Endothelial cell of umbilical vein (primary cell): Measurements from ENCODE around the gene HLA-DOA. TPM values are rescaled to one million over a fixed set of nuclear protein-coding genes. Genes with fewer than 3 reads are reported as not detected.

Experiments
- BruUV-seq: library from RNA; stranded (reverse); fragments of 400-500 nt; replicated peaks from 2 replicates; lab custom pipeline; 2021; lab: Mats Ljungman, UMichigan
- CTCF ChIA-PET: fragments of 300-600, 350-600 bp; sonication (Branson Sonifier 250); formaldehyde crosslinking; loops from one replicate; lab custom pipeline; 2021; ENCODE audit warnings: antibody characterized with exemption, inconsistent platforms; lab: Charles Lee
- POLR2A ChIA-PET: fragments of 300-600, 350-600 bp; sonication (Branson Sonifier 250); formaldehyde crosslinking; loops from one replicate; lab custom pipeline; 2021; ENCODE audit warnings: antibody characterized with exemption, inconsistent platforms; lab: Charles Lee
- DNase-seq: peaks from one replicate; pipeline ENCODE4 v3.0.0-alpha.2; 2011; ENCODE audit warnings: low read depth, low spot score
- FAIRE-seq: peaks from 2 replicates; lab custom pipeline; 2011; peaks lifted over from hg19 to GRCh38; lab: Jason Lieb, UNC
- H2AFZ ChIP-seq: 2 replicates; pipeline ENCODE4 v1.6.0; 2012; ENCODE audit warnings: low read depth, low read length, control low read depth, inconsistent platforms
- H3K27ac ChIP-seq: 2 replicates; pipeline ENCODE4 v1.5.1; 2011; ENCODE audit warnings: low read depth, mild to moderate bottlenecking, control low read depth, low read length, moderate library complexity; ENCODE audit not compliant: insufficient read depth
- H3K27me3 ChIP-seq, 2 experiments: 2 replicates each; pipeline versions ENCODE4 v1.6.0 to v1.6.1; 2011; ENCODE audit warnings: low read length in 2 of 2, mixed read lengths in 1 of 2; ENCODE audit not compliant: control insufficient read depth in 2 of 2, insufficient read depth in 2 of 2
- H3K36me3 ChIP-seq, 2 experiments: 2 replicates in 1 of 2; 3 replicates in 1 of 2; pipeline ENCODE4 v1.5.1; 2011; ENCODE audit warnings: low read length in 2 of 2, mild to moderate bottlenecking in 1 of 2, moderate library complexity in 1 of 2; ENCODE audit not compliant: control insufficient read depth in 2 of 2, insufficient read depth in 2 of 2; ENCODE audit errors: extremely low read depth in 1 of 2
- H3K4me1 ChIP-seq: 3 replicates; pipeline ENCODE4 v1.5.1; 2011; ENCODE audit warnings: mild to moderate bottlenecking, low read length; ENCODE audit not compliant: control insufficient read depth, insufficient read depth; ENCODE audit errors: extremely low read depth
- H3K4me2 ChIP-seq: 2 replicates; pipeline ENCODE4 v1.6.1; 2011; ENCODE audit warnings: low read length, control low read depth, mixed read lengths; ENCODE audit not compliant: insufficient read depth
- H3K4me3 ChIP-seq, 3 experiments: fragments of 200-600 bp in 1 of 3; sonication (generic), shearing (Covaris generic) in 1 of 3; replicated peaks in 1 of 3; 2 replicates each; pipeline ENCODE4 v1.5.1; 2011 to 2016; ENCODE audit warnings: control low read depth in 3 of 3, low read length in 3 of 3, mild to moderate bottlenecking in 2 of 3, inconsistent platforms in 1 of 3, low read depth in 1 of 3, moderate library complexity in 1 of 3; ENCODE audit not compliant: insufficient read depth in 1 of 3
- H3K79me2 ChIP-seq: 2 replicates; pipeline ENCODE4 v1.6.0; 2012; ENCODE audit warnings: low read length, inconsistent platforms; ENCODE audit not compliant: control insufficient read depth, insufficient read depth
- H3K9ac ChIP-seq: replicated peaks from 2 replicates; pipeline ENCODE3; 2011; ENCODE audit warnings: low read length, control low read depth; ENCODE audit not compliant: insufficient read depth; ENCODE audit errors: extremely low read depth
- H3K9me1 ChIP-seq: replicated peaks from 3 replicates; pipeline ENCODE4 v1.6.0; 2011; ENCODE audit warnings: mild to moderate bottlenecking, low read length; ENCODE audit not compliant: control insufficient read depth, insufficient read depth; ENCODE audit errors: extremely low read depth
- H3K9me3 ChIP-seq: replicated peaks from 2 replicates; pipeline ENCODE4 v1.5.1; 2012; ENCODE audit warnings: low read length, inconsistent platforms; ENCODE audit not compliant: control insufficient read depth, insufficient read depth
- H4K20me1 ChIP-seq: replicated peaks from 2 replicates; pipeline ENCODE3; 2011; ENCODE audit warnings: mild to moderate bottlenecking, low read length; ENCODE audit not compliant: control insufficient read depth, insufficient read depth; ENCODE audit errors: extremely low read depth
- EZH2 ChIP-seq: IDR thresholded peaks from 2 replicates; pipeline ENCODE4 v1.6.1; 2012; ENCODE audit warnings: borderline replicate concordance, low read depth, mild to moderate bottlenecking, moderate library complexity, low read length, inconsistent platforms; ENCODE audit not compliant: severe bottlenecking
- FOS ChIP-seq: IDR thresholded peaks from 2 replicates; pipeline ENCODE4 v1.6.1; 2011; ENCODE audit warnings: mild to moderate bottlenecking, low read length, moderate library complexity, borderline replicate concordance; ENCODE audit not compliant: insufficient read depth
- GATA2 ChIP-seq: IDR thresholded peaks from 2 replicates; pipeline ENCODE4 v1.7.0; 2011; ENCODE audit warnings: low read depth, mild to moderate bottlenecking, moderate library complexity, mixed read lengths, low read length; ENCODE audit not compliant: insufficient read length, insufficient read depth
- JUN ChIP-seq: IDR thresholded peaks from 2 replicates; pipeline ENCODE4 v1.6.1; 2011; ENCODE audit warnings: borderline replicate concordance, low read depth; ENCODE audit not compliant: insufficient read length, insufficient read depth
- MAX ChIP-seq: IDR thresholded peaks from 2 replicates; pipeline ENCODE4 v1.6.1; 2011; ENCODE audit not compliant: insufficient read depth, insufficient read length
- MYC ChIP-seq: IDR thresholded peaks from one replicate; pipeline ENCODE4 v1.6.1; 2011; ENCODE audit warnings: mild to moderate bottlenecking, low read depth, low read length
- POLR2A ChIP-seq: IDR thresholded peaks from 2 replicates; pipeline ENCODE4 v1.6.1; 2012; ENCODE audit warnings: low read depth, mild to moderate bottlenecking, control low read depth, low read length
- POLR2AphosphoS5 ChIP-seq: IDR thresholded peaks from 2 replicates; pipeline ENCODE4 v1.6.1; 2012; ENCODE audit warnings: low read depth, mild to moderate bottlenecking, control low read depth, low read length, moderate library complexity; ENCODE audit not compliant: insufficient read depth
- dilution Hi-C: fragments of 300-500 bp; cut with MboI; formaldehyde crosslinking; loops from one replicate; pipeline ENCODE4 v1.15.0; 2019; ENCODE audit warnings: low sequenced_read_pairs; ENCODE audit not compliant: extremely low pct_ligation_motif_present
- intact Hi-C: fragments of 100-400 bp; cut with micrococcal nuclease; formaldehyde crosslinking; loops from one replicate; pipeline ENCODE4 v1.10.0; 2022
- polyA plus RNA-seq, 4 experiments: library from polyadenylated mRNA; depleted of rRNA in 3 of 4; stranded (reverse) in 3 of 4; unstranded in 1 of 4; fragments of >200 nt; gene quantifications; 2 replicates each; pipeline versions ENCODE4 v1.2.1 to v1.2.3, GENCODE V29; 2011 to 2012; ENCODE audit warnings: missing spikeins in 1 of 4
- total RNA-seq: library from RNA; stranded (reverse); gene quantifications from 2 replicates; pipeline ENCODE4 v1.2.3, GENCODE V29; 2021
- TF ChIP-seq, protein P1 (sequence below), 2 donors: IDR thresholded peaks; 1 replicate in 1 of 2; 2 replicates in 1 of 2; pipeline ENCODE4 v1.5.1; 2011; ENCODE audit warnings: low read length in 2 of 2, mild to moderate bottlenecking in 2 of 2, moderate library complexity in 2 of 2, control low read depth in 1 of 2, inconsistent platforms in 1 of 2, low read depth in 1 of 2; ENCODE audit not compliant: insufficient read depth in 1 of 2; ENCODE audit errors: extremely low read depth in 1 of 2

Gene HLA-DOA
- total and polyA plus RNA-seq, 2 donors (not counting 3 experiments of a cell fraction or from before 2014, with no cell fraction given), result not detected

- Histone ChIP-seq H2AFZ (no peak overlapping the region), H3K9me1 (no peaks in the 10 kb centered on the region), H3K27me3 (no peaks in the 10 kb centered on the region), H3K4me1 (no peaks in the 10 kb centered on the region), H3K36me3 (no peaks in the 10 kb centered on the region), H3K79me2 (no peaks in the 10 kb centered on the region), H3K9me3 (no peaks in the 10 kb centered on the region), H3K9ac (no peak overlapping the region), H3K4me3 (no peak overlapping the region), H3K27ac (no peak overlapping the region), H4K20me1 (no peaks in the 10 kb centered on the region), H3K4me2 (no peak overlapping the region)
- no peak for TF ChIP-seq MYC
- TF ChIP-seq POLR2AphosphoS5, result no peak
- TF ChIP-seq, protein P1, sequence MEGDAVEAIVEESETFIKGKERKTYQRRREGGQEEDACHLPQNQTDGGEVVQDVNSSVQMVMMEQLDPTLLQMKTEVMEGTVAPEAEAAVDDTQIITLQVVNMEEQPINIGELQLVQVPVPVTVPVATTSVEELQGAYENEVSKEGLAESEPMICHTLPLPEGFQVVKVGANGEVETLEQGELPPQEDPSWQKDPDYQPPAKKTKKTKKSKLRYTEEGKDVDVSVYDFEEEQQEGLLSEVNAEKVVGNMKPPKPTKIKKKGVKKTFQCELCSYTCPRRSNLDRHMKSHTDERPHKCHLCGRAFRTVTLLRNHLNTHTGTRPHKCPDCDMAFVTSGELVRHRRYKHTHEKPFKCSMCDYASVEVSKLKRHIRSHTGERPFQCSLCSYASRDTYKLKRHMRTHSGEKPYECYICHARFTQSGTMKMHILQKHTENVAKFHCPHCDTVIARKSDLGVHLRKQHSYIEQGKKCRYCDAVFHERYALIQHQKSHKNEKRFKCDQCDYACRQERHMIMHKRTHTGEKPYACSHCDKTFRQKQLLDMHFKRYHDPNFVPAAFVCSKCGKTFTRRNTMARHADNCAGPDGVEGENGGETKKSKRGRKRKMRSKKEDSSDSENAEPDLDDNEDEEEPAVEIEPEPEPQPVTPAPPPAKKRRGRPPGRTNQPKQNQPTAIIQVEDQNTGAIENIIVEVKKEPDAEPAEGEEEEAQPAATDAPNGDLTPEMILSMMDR (IDR thresholded peaks at IDR 0.05; ENCODE audit: extremely low read depth in 1 of 2, insufficient read depth in 1 of 2, low read depth in 1 of 2, low read length in 2 of 2), result no peak
- no peak for TF ChIP-seq GATA2
- TF ChIP-seq MAX, result no peak
- TF ChIP-seq POLR2A, result no peak
- no peak for TF ChIP-seq JUN
- TF ChIP-seq EZH2, result no peak
- no peak for TF ChIP-seq FOS
- dilution Hi-C loops, result no loop called here
- ChIA-PET POLR2A (interaction anchor here (0.6 to 3.8 kb wide), 3 partner anchors 9 to 19 kb away, joined by 3 to 58 read pairs (median 4); no protein-coding TSS in a partner anchor), CTCF (interaction anchor here (0.6 to 10.8 kb wide), 22 partner anchors 9 to 1840 kb away, joined by 3 to 174 read pairs (median 6); partner anchors contain the start of genes BRD2, HLA-DMB, PSORS1C1 and TAP2)
- no peak for DNase-seq
- no peak for FAIRE-seq
- intact Hi-C loops, result no loop called here
- no TSS peak for BruUV-seq
Observed at GRCh38 chr6:32954267-32954666, 55.1 kb downstream of the HLA-DOA start.

Other genes with a start within 250 kb of the HLA-DOA start
- not detected in 2 replicates for gene HLA-DQB2, start 246.1 kb downstream of the HLA-DOA start, total RNA-seq
- not detected in 2 replicates for gene HLA-DQB2, start 246.1 kb downstream of the HLA-DOA start, polyA plus RNA-seq
- 0.44 and 0.46 TPM in 2 replicates for gene HLA-DOB, start 192.6 kb downstream of the HLA-DOA start, total RNA-seq
- 0.10 and 0.54 TPM in 2 replicates for gene HLA-DOB, start 192.6 kb downstream of the HLA-DOA start, polyA plus RNA-seq
- gene TAP2, start 170.9 kb downstream of the HLA-DOA start, total RNA-seq, result 49.7 and 57.8 TPM in 2 replicates
- 14.1 and 18.4 TPM in 2 replicates for gene TAP2, start 170.9 kb downstream of the HLA-DOA start, polyA plus RNA-seq
- gene PSMB8, start 165.5 kb downstream of the HLA-DOA start, total RNA-seq, result 25.7 and 40.1 TPM in 2 replicates
- gene PSMB8, start 165.5 kb downstream of the HLA-DOA start, polyA plus RNA-seq, result 41.3 and 49.4 TPM in 2 replicates
- 18.8 and 25.9 TPM in 2 replicates for gene TAP1, start 155.9 kb downstream of the HLA-DOA start, total RNA-seq
- 15.6 and 17.2 TPM in 2 replicates for gene TAP1, start 155.9 kb downstream of the HLA-DOA start, polyA plus RNA-seq
- gene PSMB9, start 155.4 kb downstream of the HLA-DOA start, total RNA-seq, result 2.7 and 6.3 TPM in 2 replicates
- gene PSMB9, start 155.4 kb downstream of the HLA-DOA start, polyA plus RNA-seq, result 6.3 and 6.4 TPM in 2 replicates
- gene HLA-DMB, start 68.6 kb downstream of the HLA-DOA start, total RNA-seq, result 0.39 TPM in 1 of 2 replicates, not detected in the other
- 0.75 and 1.1 TPM in 2 replicates for gene HLA-DMB, start 68.6 kb downstream of the HLA-DOA start, polyA plus RNA-seq
- 0.53 and 1.2 TPM in 2 replicates for gene HLA-DMA, start 56.5 kb downstream of the HLA-DOA start, total RNA-seq
- 7.7 and 10.9 TPM in 2 replicates for gene HLA-DMA, start 56.5 kb downstream of the HLA-DOA start, polyA plus RNA-seq
- 187 and 197 TPM in 2 replicates for gene BRD2, start 41.0 kb downstream of the HLA-DOA start, total RNA-seq
- gene BRD2, start 41.0 kb downstream of the HLA-DOA start, polyA plus RNA-seq, result 114 and 131 TPM in 2 replicates
- gene HLA-DPA1, start 64.1 kb upstream of the HLA-DOA start, total RNA-seq, result 11.4 TPM in 1 of 2 replicates, not detected in the other
- gene HLA-DPA1, start 64.1 kb upstream of the HLA-DOA start, polyA plus RNA-seq, result 18.9 and 23.2 TPM in 2 replicates
- 2.3 and 19.1 TPM in 2 replicates for gene HLA-DPB1, start 66.4 kb upstream of the HLA-DOA start, total RNA-seq
- 26.1 and 38.0 TPM in 2 replicates for gene HLA-DPB1, start 66.4 kb upstream of the HLA-DOA start, polyA plus RNA-seq
- gene COL11A2, start 182.9 kb upstream of the HLA-DOA start, total RNA-seq, result 1.3 and 1.7 TPM in 2 replicates
- 0.49 and 0.65 TPM in 2 replicates for gene COL11A2, start 182.9 kb upstream of the HLA-DOA start, polyA plus RNA-seq
- gene RXRB, start 191.1 kb upstream of the HLA-DOA start, total RNA-seq, result 43.4 and 45.6 TPM in 2 replicates
- gene RXRB, start 191.1 kb upstream of the HLA-DOA start, polyA plus RNA-seq, result 44.4 and 48.1 TPM in 2 replicates
- gene SLC39A7, start 191.3 kb upstream of the HLA-DOA start, total RNA-seq, result 129 and 138 TPM in 2 replicates
- gene SLC39A7, start 191.3 kb upstream of the HLA-DOA start, polyA plus RNA-seq, result 92.2 and 99.8 TPM in 2 replicates
- gene HSD17B8, start 195.1 kb upstream of the HLA-DOA start, total RNA-seq, result 4.0 and 4.3 TPM in 2 replicates
- 8.2 and 8.4 TPM in 2 replicates for gene HSD17B8, start 195.1 kb upstream of the HLA-DOA start, polyA plus RNA-seq
- gene RING1, start 198.9 kb upstream of the HLA-DOA start, total RNA-seq, result 26.8 and 28.0 TPM in 2 replicates
- 27.9 and 32.9 TPM in 2 replicates for gene RING1, start 198.9 kb upstream of the HLA-DOA start, polyA plus RNA-seq